ENCODE results near the gene STAG3. TPM values are rescaled to one million over a fixed set of nuclear protein-coding genes. Genes with fewer than 3 reads are reported as not detected.
A peak's percentile ranks its signal among the peaks of the same experiment; 100 is the strongest.
"Not testable (repeated sequence)": the region's sequence is repeated elsewhere in the genome, so short reads cannot be mapped to it uniquely, and the experiment has no call there.

Gene STAG3
- polyA plus RNA-seq, 6 donors from 2014 or later: 97.1 to 221 (median 129) TPM

DNA sequence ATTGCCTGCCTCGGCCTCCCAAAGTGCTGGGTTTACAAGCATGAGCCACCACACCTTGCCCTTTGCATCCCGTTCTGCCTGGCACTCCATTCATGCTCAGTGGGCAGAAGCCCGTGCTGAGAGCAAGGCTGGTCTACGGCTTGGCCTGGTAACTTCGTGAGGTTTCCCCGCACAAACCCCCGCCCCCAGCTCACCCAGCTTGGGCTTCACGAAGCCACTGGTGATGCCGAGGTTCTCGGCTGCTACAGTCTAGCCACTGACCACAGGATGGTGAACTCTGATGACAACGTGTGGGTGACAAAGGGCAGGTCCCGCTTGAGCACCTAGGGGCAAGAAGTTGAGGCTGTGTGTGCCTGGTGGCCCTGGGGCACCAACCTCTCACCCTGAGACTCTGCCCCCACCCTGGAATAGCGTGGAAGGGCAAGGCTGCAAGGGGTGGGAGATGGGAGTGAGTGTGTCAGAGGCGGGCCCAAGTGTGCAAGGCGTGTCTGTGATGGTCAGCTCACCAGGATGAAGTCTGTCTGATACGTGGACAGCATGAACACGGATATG is 45.7 kb downstream of the STAG3 start:
- H3K9me3 Mint-ChIP-seq, H3K27me3 Mint-ChIP-seq: not testable (repeated sequence)

GRCh38 chr7:100224891-100225290 is 47.2 kb downstream of the STAG3 start:
- Mint-ChIP-seq H3K4me1 (peaks cover 16 to 70% (median 43%) of the 10 kb centered on the region in 3 donors), H3K27ac (peak overlapping the region in 4 of 6 donors; percentile 24 to 70 (median 53)), H3K4me3 (peak overlapping the region in 2 of 8 donors; percentile 25 to 44)
- not testable (repeated sequence) for H3K27me3 Mint-ChIP-seq; DNase-seq; H3K36me3 Mint-ChIP-seq; H3K9me3 Mint-ChIP-seq; ATAC-seq (ENCODE audit: low read depth in 2 of 2)

More for the DNA sequence above, 45.7 kb downstream of the STAG3 start:
- not testable (repeated sequence) for DNase-seq; H3K36me3 Mint-ChIP-seq; ATAC-seq (ENCODE audit: low read depth in 2 of 2)
- peaks cover 28 to 78% (median 57%) of the 10 kb centered on the region in 3 donors for H3K4me1 Mint-ChIP-seq
- peak overlapping the region in 5 of 8 donors; percentile 4 to 86 (median 32) for H3K4me3 Mint-ChIP-seq
- peak overlapping the region in 5 of 6 donors; percentile 70 to 100 (median 99) for H3K27ac Mint-ChIP-seq

- H3K36me3 Mint-ChIP-seq; H3K9me3 Mint-ChIP-seq; ATAC-seq (ENCODE audit: low read depth in 2 of 2); H3K27me3 Mint-ChIP-seq; DNase-seq: not testable (repeated sequence)
- H3K4me3 Mint-ChIP-seq: peak overlapping the region in 1 of 8 donors; percentile 48
- peaks cover 18 to 38% (median 32%) of the 10 kb centered on the region in 3 donors for H3K4me1 Mint-ChIP-seq
- H3K27ac Mint-ChIP-seq: peak overlapping the region in 5 of 6 donors; percentile 10 to 88 (median 51)
Measured at GRCh38 chr7:100234660-100235317, 57.1 kb downstream of the STAG3 start.

- Mint-ChIP-seq H3K4me1 (peaks cover 10 to 23% (median 14%) of the 10 kb centered on the region in 3 donors), H3K27ac (peak overlapping the region in 2 of 6 donors; percentile 38 to 44)
- DNase-seq; ATAC-seq (ENCODE audit: low read depth in 2 of 2); H3K36me3 Mint-ChIP-seq; H3K9me3 Mint-ChIP-seq; H3K4me3 Mint-ChIP-seq; H3K27me3 Mint-ChIP-seq: not testable (repeated sequence)
Measured at GRCh38 chr7:100239975-100240374, 62.3 kb downstream of the STAG3 start.

DNA sequence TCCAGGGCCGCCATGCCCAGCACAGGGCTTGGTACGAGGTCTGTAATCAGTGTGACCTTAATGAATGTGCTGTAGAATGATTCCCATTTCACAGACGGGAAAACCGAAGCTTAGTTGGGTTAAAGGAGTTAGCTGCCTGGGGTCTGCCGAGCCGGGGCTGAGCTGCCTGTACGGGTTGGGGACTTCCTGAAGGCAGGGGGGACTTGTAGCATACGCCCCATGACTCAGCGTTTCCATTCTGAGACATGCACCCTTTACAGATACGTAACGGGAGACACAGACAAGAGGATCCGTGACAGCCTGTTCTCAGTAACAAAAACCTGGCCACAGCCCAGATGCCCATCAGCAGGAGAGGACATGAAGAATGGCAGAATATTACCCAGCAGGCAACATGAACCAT is 65.7 kb downstream of the STAG3 start:
- ATAC-seq (ENCODE audit: low read depth in 2 of 2); DNase-seq; H3K36me3 Mint-ChIP-seq; H3K4me3 Mint-ChIP-seq; H3K9me3 Mint-ChIP-seq; H3K27me3 Mint-ChIP-seq: not testable (repeated sequence)
- peaks cover 12 to 28% (median 17%) of the 10 kb centered on the region in 3 donors for H3K4me1 Mint-ChIP-seq
- H3K27ac Mint-ChIP-seq: peak overlapping the region in 1 of 6 donors; percentile 30

DNA sequence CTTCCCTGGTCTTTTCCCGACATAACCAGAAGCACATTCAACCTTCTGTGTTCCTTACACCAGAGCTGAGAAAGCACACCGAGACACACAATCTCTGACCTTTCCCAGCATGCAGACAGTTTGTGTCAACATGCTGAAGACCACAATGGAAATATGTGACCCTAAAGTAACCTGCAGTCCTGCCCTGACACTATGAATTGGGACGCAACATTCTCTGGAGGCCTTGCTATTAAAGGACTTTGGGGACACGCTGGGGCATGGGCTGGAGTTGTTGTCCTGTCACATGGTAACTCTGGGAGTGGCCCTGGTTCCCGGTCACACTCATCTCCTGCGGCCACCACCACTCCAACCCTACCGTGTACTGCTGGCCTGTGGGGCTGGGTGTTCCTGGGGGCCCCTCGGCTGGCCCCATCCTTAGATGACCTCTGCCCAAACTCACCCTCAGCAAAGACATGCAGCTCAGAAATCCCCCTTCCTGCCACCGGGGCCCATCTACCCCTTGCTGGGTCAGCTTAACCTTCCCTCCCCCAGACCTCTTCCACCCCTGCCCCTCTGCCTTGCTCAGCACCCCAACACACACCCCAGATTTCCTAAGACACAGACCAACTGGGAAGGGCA is 67.4 kb downstream of the STAG3 start:
- H3K27ac Mint-ChIP-seq; H3K9me3 Mint-ChIP-seq; H3K27me3 Mint-ChIP-seq; H3K36me3 Mint-ChIP-seq; DNase-seq; ATAC-seq (ENCODE audit: low read depth in 2 of 2); H3K4me3 Mint-ChIP-seq: not testable (repeated sequence)
- H3K4me1 Mint-ChIP-seq: peaks cover 12 to 19% (median 15%) of the 10 kb centered on the region in 3 donors

DNA sequence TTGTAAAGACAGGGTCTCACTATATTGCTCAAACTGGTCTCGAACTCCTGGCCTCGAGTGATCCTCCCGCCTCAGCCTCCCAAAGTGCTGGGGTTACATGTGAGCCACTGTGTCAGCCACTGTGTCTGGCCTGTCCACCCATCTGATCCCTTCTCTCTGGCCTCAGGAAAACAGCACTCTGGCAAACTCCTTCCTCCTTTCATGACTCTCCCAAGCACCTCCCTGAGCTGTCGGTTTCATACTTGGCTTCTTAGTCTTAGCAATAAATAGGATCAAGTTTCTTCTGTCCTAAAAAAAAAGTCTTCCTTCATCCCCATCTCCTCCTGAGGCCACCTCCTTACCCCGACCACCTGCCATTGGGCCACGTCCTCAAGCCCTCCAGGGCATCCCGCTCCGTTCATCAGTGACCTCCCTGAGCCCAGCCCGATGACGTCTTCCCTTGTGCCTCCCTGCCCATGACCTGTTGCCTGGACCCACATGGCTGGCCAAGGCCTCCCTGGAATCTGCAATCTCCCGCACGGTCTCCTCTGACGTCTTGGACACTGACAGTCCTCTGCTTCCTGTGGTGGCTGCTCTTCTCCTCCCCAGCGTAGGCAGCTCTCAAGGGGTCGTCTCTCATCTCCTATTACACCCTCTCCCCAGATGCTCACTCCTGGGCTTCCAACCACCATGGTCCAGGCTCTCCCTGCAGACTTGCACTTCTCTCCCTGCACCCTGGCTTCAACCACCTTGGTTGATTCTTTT is 68.6 kb downstream of the STAG3 start:
- H3K4me1 Mint-ChIP-seq: peaks cover 12 to 19% (median 14%) of the 10 kb centered on the region in 3 donors
- not testable (repeated sequence) for H3K9me3 Mint-ChIP-seq; H3K36me3 Mint-ChIP-seq; H3K27me3 Mint-ChIP-seq; ATAC-seq (ENCODE audit: low read depth in 2 of 2); DNase-seq
- peak overlapping the region in 2 of 6 donors; percentile 40 to 75 for H3K27ac Mint-ChIP-seq
- H3K4me3 Mint-ChIP-seq: peak overlapping the region in 1 of 8 donors; percentile 47

GRCh38 chr7:100246865-100247137 is 69.1 kb downstream of the STAG3 start:
- not testable (repeated sequence) for H3K27me3 Mint-ChIP-seq; ATAC-seq (ENCODE audit: low read depth in 2 of 2); DNase-seq; H3K36me3 Mint-ChIP-seq; H3K27ac Mint-ChIP-seq; H3K9me3 Mint-ChIP-seq
- Mint-ChIP-seq H3K4me3 (peak overlapping the region in 1 of 8 donors; percentile 47), H3K4me1 (peaks cover 12 to 19% (median 14%) of the 10 kb centered on the region in 3 donors)

DNA sequence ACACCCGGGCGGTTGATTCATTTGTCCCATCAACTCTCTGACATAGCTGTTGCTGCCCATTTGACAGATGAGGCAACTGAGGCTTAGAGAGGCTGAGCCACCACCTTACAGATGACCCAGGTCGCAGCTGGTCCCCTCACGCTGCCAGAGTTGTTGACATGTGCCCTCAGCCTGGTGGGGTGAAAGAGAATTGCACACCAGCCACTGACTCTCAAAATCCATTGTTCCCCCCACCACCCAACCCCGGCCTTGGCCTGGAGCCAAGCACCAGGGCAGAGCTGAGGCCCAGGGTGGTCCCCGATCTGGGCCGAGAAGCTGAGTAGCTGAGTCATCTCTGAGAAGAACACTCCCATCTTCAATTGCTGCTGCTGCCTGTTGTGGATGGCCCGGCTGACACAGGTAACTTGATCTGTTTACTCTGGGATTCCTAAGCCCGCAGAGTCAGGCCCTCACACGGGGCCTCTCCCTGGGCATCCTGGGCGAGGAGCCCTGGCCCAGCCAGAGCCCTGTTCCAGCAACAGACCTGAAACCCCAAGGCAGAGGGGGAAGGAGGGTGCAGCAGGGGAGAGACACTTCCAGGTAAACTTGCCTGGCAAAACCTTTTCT is 69.5 kb downstream of the STAG3 start:
- Mint-ChIP-seq H3K27me3 (no peaks in the 10 kb centered on the region), H3K36me3 (no peaks in the 10 kb centered on the region), H3K9me3 (no peaks in the 10 kb centered on the region), H3K27ac (no peak overlapping the region), H3K4me3 (peak overlapping the region in 1 of 8 donors; percentile 59), H3K4me1 (peaks cover 12 to 19% (median 14%) of the 10 kb centered on the region in 3 donors)
- DNase-seq (no peak), ATAC-seq (ENCODE audit: low read depth in 2 of 2) (no peak)

- no peak overlapping the region for H3K4me3 Mint-ChIP-seq
- ATAC-seq (ENCODE audit: low read depth in 2 of 2): no peak
- H3K27ac Mint-ChIP-seq: peak overlapping the region in 1 of 6 donors; percentile 56
Measured at GRCh38 chr7:100248483-100248882, 70.8 kb downstream of the STAG3 start.

DNA sequence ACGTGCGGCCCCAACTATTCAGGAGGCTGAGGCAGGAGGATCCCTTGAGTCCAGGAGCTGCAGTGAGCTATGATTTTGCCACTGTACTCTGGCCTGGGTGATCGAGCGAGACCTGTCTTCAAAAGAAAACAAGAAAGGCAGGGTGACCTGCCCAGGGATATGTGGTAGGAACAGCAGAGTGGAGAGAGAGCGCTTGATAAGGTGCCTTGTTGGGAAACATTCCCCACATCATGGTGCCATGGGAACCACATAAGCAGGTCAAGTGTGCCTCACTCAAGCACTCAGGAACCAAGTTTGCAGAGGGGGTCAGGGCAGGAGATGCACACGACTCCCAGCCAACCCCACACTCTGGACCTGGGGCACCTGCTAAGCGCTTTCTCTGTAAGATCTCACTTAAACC is 79.3 kb downstream of the STAG3 start:
- Mint-ChIP-seq H3K27me3 (no peaks in the 10 kb centered on the region), H3K4me3 (no peak overlapping the region), H3K9me3 (no peaks in the 10 kb centered on the region), H3K36me3 (no peaks in the 10 kb centered on the region), H3K4me1 (peaks cover 3 to 8% (median 6%) of the 10 kb centered on the region in 3 donors), H3K27ac (no peak overlapping the region)
- no peak for DNase-seq
- ATAC-seq (ENCODE audit: low read depth in 2 of 2): no peak

More at GRCh38 chr7:100248483-100248882, 70.8 kb downstream of the STAG3 start:
- Mint-ChIP-seq H3K36me3 (no peaks in the 10 kb centered on the region), H3K4me1 (peaks cover 10 to 17% (median 11%) of the 10 kb centered on the region in 3 donors), H3K27me3 (no peaks in the 10 kb centered on the region), H3K9me3 (no peaks in the 10 kb centered on the region)
- DNase-seq: no peak

- not testable (repeated sequence) for H3K27me3 Mint-ChIP-seq; ATAC-seq (ENCODE audit: low read depth in 2 of 2); H3K4me3 Mint-ChIP-seq; H3K9me3 Mint-ChIP-seq; H3K36me3 Mint-ChIP-seq; DNase-seq; H3K4me1 Mint-ChIP-seq
- H3K27ac Mint-ChIP-seq: peak overlapping the region in 1 of 6 donors; percentile 5
Measured at GRCh38 chr7:100259984-100260383, 82.3 kb downstream of the STAG3 start.

DNA sequence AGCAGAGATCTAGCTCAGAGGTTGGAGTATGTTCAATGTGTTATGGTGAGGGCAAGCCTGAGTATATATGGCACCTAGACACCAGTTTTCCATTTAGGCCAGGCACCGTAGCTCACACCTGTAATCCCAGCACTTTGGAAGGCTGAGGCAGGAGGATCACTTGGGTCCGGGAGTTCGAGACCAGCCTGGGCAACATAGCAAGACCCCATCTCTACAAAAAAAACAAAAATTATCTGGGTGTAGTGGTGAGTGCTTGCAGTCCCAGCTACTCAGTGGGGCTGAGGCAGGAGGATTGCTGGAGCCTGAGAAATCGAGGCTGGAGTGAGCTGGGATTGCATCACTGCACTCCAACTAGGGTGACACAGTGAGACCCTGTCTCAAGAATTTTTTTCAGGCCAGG is 85.2 kb downstream of the STAG3 start:
- not testable (repeated sequence) for DNase-seq; H3K9me3 Mint-ChIP-seq; H3K36me3 Mint-ChIP-seq; H3K4me3 Mint-ChIP-seq; H3K27me3 Mint-ChIP-seq; H3K27ac Mint-ChIP-seq; ATAC-seq (ENCODE audit: low read depth in 2 of 2)
- peaks cover 15 to 26% (median 23%) of the 10 kb centered on the region in 3 donors for H3K4me1 Mint-ChIP-seq

Data from naive B cell (primary cell).